ENCODE measurements around the gene ZSWIM1. TPM values are rescaled to one million over a fixed set of nuclear protein-coding genes. Genes with fewer than 3 reads are reported as not detected.
A peak's percentile ranks its signal among the peaks of the same experiment; 100 is the strongest.

The ZSWIM1 gene
- total RNA-seq, 1 donor, result 10.1 TPM

- no peaks in the 10 kb centered on the region for H3K9me3 ChIP-seq (ENCODE audit: low read depth, low read length)
- H3K4me3 ChIP-seq (ENCODE audit: low read length), result no peak overlapping the region
- peaks cover 14% of the 10 kb centered on the region for H3K4me1 ChIP-seq (ENCODE audit: insufficient read depth, low read length)
- no peaks in the 10 kb centered on the region for H3K27me3 ChIP-seq (ENCODE audit: insufficient read depth, low read length)
These were observed 24.6 kb downstream of the ZSWIM1 start for GRCh38 chr20:45905505-45906079.

GRCh38 chr20:45907219-45907948, 26.4 kb downstream of the ZSWIM1 start:
- Histone ChIP-seq H3K4me1 (ENCODE audit: insufficient read depth, low read length) (peaks cover 30% of the 10 kb centered on the region), H3K9me3 (ENCODE audit: low read depth, low read length) (no peaks in the 10 kb centered on the region), H3K27me3 (ENCODE audit: insufficient read depth, low read length) (no peaks in the 10 kb centered on the region), H3K4me3 (ENCODE audit: low read length) (no peak overlapping the region)

- Histone ChIP-seq H3K27me3 (ENCODE audit: insufficient read depth, low read length) (no peaks in the 10 kb centered on the region), H3K4me1 (ENCODE audit: insufficient read depth, low read length) (peaks cover 33% of the 10 kb centered on the region), H3K9me3 (ENCODE audit: low read depth, low read length) (no peaks in the 10 kb centered on the region)
These were observed 27.1 kb downstream of the ZSWIM1 start for GRCh38 chr20:45908084-45908483.

GRCh38 chr20:45909336-45909808, 28.3 kb downstream of the ZSWIM1 start:
- Histone ChIP-seq H3K9me3 (ENCODE audit: low read depth, low read length) (no peaks in the 10 kb centered on the region), H3K4me3 (ENCODE audit: low read length) (no peak overlapping the region), H3K27me3 (ENCODE audit: insufficient read depth, low read length) (no peaks in the 10 kb centered on the region), H3K4me1 (ENCODE audit: insufficient read depth, low read length) (peaks cover 45% of the 10 kb centered on the region)

More at GRCh38 chr20:45908084-45908483, 27.1 kb downstream of the ZSWIM1 start:
- no peak overlapping the region for H3K4me3 ChIP-seq (ENCODE audit: low read length)

- Histone ChIP-seq H3K4me3 (ENCODE audit: low read length) (no peak overlapping the region), H3K4me1 (ENCODE audit: insufficient read depth, low read length) (peaks cover 51% of the 10 kb centered on the region), H3K9me3 (ENCODE audit: low read depth, low read length) (no peaks in the 10 kb centered on the region), H3K27me3 (ENCODE audit: insufficient read depth, low read length) (no peaks in the 10 kb centered on the region)
These were observed 29.0 kb downstream of the ZSWIM1 start for GRCh38 chr20:45909817-45910669.

GRCh38 chr20:45910670-45911485, 29.9 kb downstream of the ZSWIM1 start:
- Histone ChIP-seq H3K4me3 (ENCODE audit: low read length) (peak overlapping the region; percentile 41), H3K9me3 (ENCODE audit: low read depth, low read length) (no peaks in the 10 kb centered on the region), H3K27me3 (ENCODE audit: insufficient read depth, low read length) (no peaks in the 10 kb centered on the region), H3K4me1 (ENCODE audit: insufficient read depth, low read length) (peaks cover 56% of the 10 kb centered on the region)

GRCh38 chr20:45911486-45912343, 30.7 kb downstream of the ZSWIM1 start, which contains the start of gene PLTP:
Gene PLTP (minus strand): TSS chr20:45912155. CDS start chr20:45911452, 703 bp downstream.
- H3K9me3 ChIP-seq (ENCODE audit: low read depth, low read length), result no peaks in the 10 kb centered on the region
- peak within 1 kb of the TSS; percentile 41 for H3K4me3 ChIP-seq (ENCODE audit: low read length)
- H3K27me3 ChIP-seq (ENCODE audit: insufficient read depth, low read length), result no peaks in the 10 kb centered on the region
- H3K4me1 ChIP-seq (ENCODE audit: insufficient read depth, low read length), result peaks cover 56% of the 10 kb centered on the region

GRCh38 chr20:45912344-45912682, 31.3 kb downstream of the ZSWIM1 start:
- no peak overlapping the region for H3K4me3 ChIP-seq (ENCODE audit: low read length)
- H3K4me1 ChIP-seq (ENCODE audit: insufficient read depth, low read length), result peaks cover 56% of the 10 kb centered on the region
- no peaks in the 10 kb centered on the region for H3K9me3 ChIP-seq (ENCODE audit: low read depth, low read length)
- H3K27me3 ChIP-seq (ENCODE audit: insufficient read depth, low read length), result no peaks in the 10 kb centered on the region

GRCh38 chr20:45913116-45913515, 32.1 kb downstream of the ZSWIM1 start:
- peaks cover 56% of the 10 kb centered on the region for H3K4me1 ChIP-seq (ENCODE audit: insufficient read depth, low read length)
- H3K9me3 ChIP-seq (ENCODE audit: low read depth, low read length), result no peaks in the 10 kb centered on the region
- H3K27me3 ChIP-seq (ENCODE audit: insufficient read depth, low read length), result no peaks in the 10 kb centered on the region
- no peak overlapping the region for H3K4me3 ChIP-seq (ENCODE audit: low read length)

GRCh38 chr20:45917790-45918141, 36.7 kb downstream of the ZSWIM1 start:
- Histone ChIP-seq H3K9me3 (ENCODE audit: low read depth, low read length) (no peaks in the 10 kb centered on the region), H3K27me3 (ENCODE audit: insufficient read depth, low read length) (no peaks in the 10 kb centered on the region), H3K4me3 (ENCODE audit: low read length) (no peak overlapping the region), H3K4me1 (ENCODE audit: insufficient read depth, low read length) (peaks cover 26% of the 10 kb centered on the region)

GRCh38 chr20:45918182-45918737, 37.2 kb downstream of the ZSWIM1 start:
- no peaks in the 10 kb centered on the region for H3K27me3 ChIP-seq (ENCODE audit: insufficient read depth, low read length)
- no peaks in the 10 kb centered on the region for H3K9me3 ChIP-seq (ENCODE audit: low read depth, low read length)
- H3K4me3 ChIP-seq (ENCODE audit: low read length), result no peak overlapping the region
- H3K4me1 ChIP-seq (ENCODE audit: insufficient read depth, low read length), result peaks cover 25% of the 10 kb centered on the region

GRCh38 chr20:45918779-45919537, 37.9 kb downstream of the ZSWIM1 start:
- no peaks in the 10 kb centered on the region for H3K9me3 ChIP-seq (ENCODE audit: low read depth, low read length)
- no peak overlapping the region for H3K4me3 ChIP-seq (ENCODE audit: low read length)
- peaks cover 18% of the 10 kb centered on the region for H3K4me1 ChIP-seq (ENCODE audit: insufficient read depth, low read length)
- H3K27me3 ChIP-seq (ENCODE audit: insufficient read depth, low read length), result no peaks in the 10 kb centered on the region

All from mononuclear cell (primary cell).